ENCODE data around the gene PRRG3.

PRRG3 gene

GRCh38 chrX:151736685-151737084 lies 41.4 kb downstream of the PRRG3 start:
- H3F3A ChIP-seq (ENCODE audit: insufficient read depth, low read length) = no peaks in the 10 kb centered on the region
- no peaks in the 10 kb centered on the region for H3K36me3 ChIP-seq (ENCODE audit: insufficient read depth, low read length)
- H3K9ac ChIP-seq (ENCODE audit: low read length) = no peak overlapping the region
- H3K4me2 ChIP-seq (ENCODE audit: low read length) = no peak overlapping the region
- H3K4me3 ChIP-seq (ENCODE audit: low read depth, low read length, poor library complexity, severe bottlenecking) = no peak overlapping the region
- no peak overlapping the region for H2AFZ ChIP-seq (ENCODE audit: low read length)
- no peak for TF ChIP-seq CTCF (IDR thresholded peaks at IDR 0.05; ENCODE audit: low read length)
- TF ChIP-seq EZH2 (IDR thresholded peaks at IDR 0.05; ENCODE audit: borderline replicate concordance, low read length) = no peak
- H3K27ac ChIP-seq (ENCODE audit: low read depth, low read length, poor library complexity, severe bottlenecking) = no peak overlapping the region
- no peaks in the 10 kb centered on the region for H4K20me1 ChIP-seq (ENCODE audit: insufficient read depth, low read length)
- no peaks in the 10 kb centered on the region for H3K4me1 ChIP-seq (ENCODE audit: insufficient read depth, low read length, severe bottlenecking)
- H3K79me2 ChIP-seq (ENCODE audit: insufficient read depth, low read length) = no peaks in the 10 kb centered on the region
- H3K27me3 ChIP-seq (ENCODE audit: insufficient read depth, low read length) = no peaks in the 10 kb centered on the region
- no peaks in the 10 kb centered on the region for H3K9me3 ChIP-seq (ENCODE audit: low read length)
- H3K9me2 ChIP-seq (ENCODE audit: low read depth, low read length) = no peaks in the 10 kb centered on the region

GRCh38 chrX:151737494-151737893 lies 42.2 kb downstream of the PRRG3 start:
- Histone ChIP-seq H3K4me1 (ENCODE audit: insufficient read depth, low read length, severe bottlenecking) (no peaks in the 10 kb centered on the region), H3K79me2 (ENCODE audit: insufficient read depth, low read length) (no peaks in the 10 kb centered on the region), H2AFZ (ENCODE audit: low read length) (no peak overlapping the region), H3K4me3 (ENCODE audit: low read depth, low read length, poor library complexity, severe bottlenecking) (no peak overlapping the region), H3K36me3 (ENCODE audit: insufficient read depth, low read length) (no peaks in the 10 kb centered on the region), H3K27me3 (ENCODE audit: insufficient read depth, low read length) (no peaks in the 10 kb centered on the region), H3K9ac (ENCODE audit: low read length) (no peak overlapping the region), H3K4me2 (ENCODE audit: low read length) (no peak overlapping the region), H3K27ac (ENCODE audit: low read depth, low read length, poor library complexity, severe bottlenecking) (no peak overlapping the region), H3F3A (ENCODE audit: insufficient read depth, low read length) (no peaks in the 10 kb centered on the region), H3K9me3 (ENCODE audit: low read length) (no peaks in the 10 kb centered on the region), H4K20me1 (ENCODE audit: insufficient read depth, low read length) (no peaks in the 10 kb centered on the region), H3K9me2 (ENCODE audit: low read depth, low read length) (no peaks in the 10 kb centered on the region)
- TF ChIP-seq CTCF (IDR thresholded peaks at IDR 0.05; ENCODE audit: low read length) (no peak), EZH2 (IDR thresholded peaks at IDR 0.05; ENCODE audit: borderline replicate concordance, low read length) (no peak)

- Histone ChIP-seq H3K79me2 (ENCODE audit: insufficient read depth, low read length) (no peaks in the 10 kb centered on the region), H3K4me1 (ENCODE audit: insufficient read depth, low read length, severe bottlenecking) (no peaks in the 10 kb centered on the region), H3K4me3 (ENCODE audit: low read depth, low read length, poor library complexity, severe bottlenecking) (no peak overlapping the region), H3K4me2 (ENCODE audit: low read length) (no peak overlapping the region), H3K9me2 (ENCODE audit: low read depth, low read length) (no peaks in the 10 kb centered on the region), H3K27me3 (ENCODE audit: insufficient read depth, low read length) (no peaks in the 10 kb centered on the region), H3K9me3 (ENCODE audit: low read length) (no peaks in the 10 kb centered on the region), H2AFZ (ENCODE audit: low read length) (no peak overlapping the region), H3K36me3 (ENCODE audit: insufficient read depth, low read length) (no peaks in the 10 kb centered on the region), H3F3A (ENCODE audit: insufficient read depth, low read length) (no peaks in the 10 kb centered on the region), H3K27ac (ENCODE audit: low read depth, low read length, poor library complexity, severe bottlenecking) (no peak overlapping the region), H4K20me1 (ENCODE audit: insufficient read depth, low read length) (no peaks in the 10 kb centered on the region), H3K9ac (ENCODE audit: low read length) (no peak overlapping the region)
- TF ChIP-seq CTCF (IDR thresholded peaks at IDR 0.05; ENCODE audit: low read length) (no peak), EZH2 (IDR thresholded peaks at IDR 0.05; ENCODE audit: borderline replicate concordance, low read length) (no peak)
These were observed 43.5 kb downstream of the PRRG3 start for GRCh38 chrX:151738751-151739150.
